Neuronal stem cell (in vitro differentiated cells): ENCODE data around the gene C6orf132.

Source experiments
- DNase-seq: peaks from one replicate; pipeline ENCODE4 v3.0.0-alpha.2; 2013; ENCODE audit warnings: low spot score
- H2AFZ ChIP-seq: one replicate; pipeline ENCODE4 v1.6.1; 2013; ENCODE audit warnings: mild to moderate bottlenecking, low read length, inconsistent platforms
- H2AK5ac ChIP-seq: 2 replicates; pipeline ENCODE4 v1.6.1; 2013; ENCODE audit warnings: low read depth, mild to moderate bottlenecking, inconsistent platforms, low read length, moderate library complexity, mixed read lengths
- H2BK120ac ChIP-seq: 2 replicates; pipeline ENCODE4 v1.6.1; 2013; ENCODE audit warnings: low read depth, mild to moderate bottlenecking, inconsistent platforms, low read length, moderate library complexity, mixed read lengths
- H2BK12ac ChIP-seq: one replicate; pipeline ENCODE4 v1.6.1; 2013; ENCODE audit warnings: low read length, inconsistent platforms
- H2BK15ac ChIP-seq: 2 replicates; pipeline ENCODE4 v1.6.1; 2013; ENCODE audit warnings: mild to moderate bottlenecking, low read length, inconsistent platforms, mixed read lengths
- H2BK5ac ChIP-seq: one replicate; pipeline ENCODE4 v1.6.1; 2013; ENCODE audit warnings: inconsistent platforms, mild to moderate bottlenecking, low read length, moderate library complexity
- H3K14ac ChIP-seq: one replicate; pipeline ENCODE4 v1.6.1; 2013; ENCODE audit warnings: low read length, inconsistent platforms
- H3K18ac ChIP-seq: 2 replicates; pipeline ENCODE4 v1.6.1; 2013; ENCODE audit warnings: low read length, inconsistent platforms
- H3K23ac ChIP-seq: 2 replicates; pipeline ENCODE4 v1.6.1; 2013; ENCODE audit warnings: low read depth, mild to moderate bottlenecking, mixed read lengths, low read length, inconsistent platforms; ENCODE audit not compliant: poor library complexity
- H3K27ac ChIP-seq: replicated peaks from 3 replicates; pipeline ENCODE4 v1.5.1; 2013; ENCODE audit warnings: low read length, inconsistent platforms
- H3K27me3 ChIP-seq, 3 experiments: 2 replicates each; pipeline ENCODE4 v1.6.1; 2013; ENCODE audit warnings: low read length in 3 of 3, mild to moderate bottlenecking in 2 of 3, inconsistent platforms in 1 of 3, low read depth in 1 of 3, mixed read lengths in 1 of 3, moderate library complexity in 1 of 3; ENCODE audit not compliant: control insufficient read depth in 3 of 3, insufficient read depth in 3 of 3
- H3K36me3 ChIP-seq, 2 donors: replicated peaks in 1 of 2; 2 replicates each; pipeline ENCODE4 v1.6.1; 2013; ENCODE audit warnings: low read length in 2 of 2; ENCODE audit not compliant: control insufficient read depth in 2 of 2, insufficient read depth in 2 of 2
- H3K4ac ChIP-seq: 2 replicates; pipeline ENCODE4 v1.6.1; 2013; ENCODE audit warnings: inconsistent platforms, mild to moderate bottlenecking, low read length, moderate library complexity
- H3K4me1 ChIP-seq, 2 donors: 1 replicate in 1 of 2; 2 replicates in 1 of 2; pipeline ENCODE4 v1.6.1; 2013; ENCODE audit warnings: low read length in 2 of 2, low read depth in 1 of 2; ENCODE audit not compliant: control insufficient read depth in 2 of 2, insufficient read depth in 1 of 2
- H3K4me2 ChIP-seq: one replicate; pipeline ENCODE4 v1.6.1; 2013; ENCODE audit warnings: mild to moderate bottlenecking, low read length, inconsistent platforms; ENCODE audit not compliant: insufficient read depth, poor library complexity, severe bottlenecking
- H3K4me3 ChIP-seq, 2 donors: 2 replicates each; pipeline ENCODE4 v1.5.1; 2013; ENCODE audit warnings: low read length in 2 of 2, mild to moderate bottlenecking in 2 of 2, inconsistent platforms in 1 of 2, moderate library complexity in 1 of 2
- H3K79me1 ChIP-seq: one replicate; pipeline ENCODE4 v1.6.1; 2013; ENCODE audit warnings: low read depth, mild to moderate bottlenecking, inconsistent platforms, low read length, moderate library complexity
- H3K9ac ChIP-seq: one replicate; pipeline ENCODE4 v1.6.1; 2013; ENCODE audit warnings: mild to moderate bottlenecking, low read depth, low read length, inconsistent platforms; ENCODE audit not compliant: poor library complexity
- H3K9me3 ChIP-seq, 2 donors: replicated peaks in 1 of 2; 2 replicates each; pipeline versions ENCODE3 to v1.6.1; 2013; ENCODE audit warnings: low read length in 2 of 2, mild to moderate bottlenecking in 2 of 2, inconsistent platforms in 1 of 2, low read depth in 1 of 2, mixed read lengths in 1 of 2, moderate library complexity in 1 of 2; ENCODE audit not compliant: control insufficient read depth in 2 of 2, insufficient read depth in 1 of 2
- H4K8ac ChIP-seq: one replicate; pipeline ENCODE4 v1.6.1; 2013; ENCODE audit warnings: low read depth, mild to moderate bottlenecking, inconsistent platforms, low read length, moderate library complexity
- H4K91ac ChIP-seq: one replicate; pipeline ENCODE4 v1.6.1; 2013; ENCODE audit warnings: low read length, low read depth, mild to moderate bottlenecking, inconsistent platforms; ENCODE audit not compliant: poor library complexity
- WGBS, 2 donors: extraction: QIAGEN DNeasy Blood & Tissue Kit; methylation state at CpG; one replicate each; pipeline ENCODE4 v1.1.7; 2013; ENCODE audit warnings: missing lambda C conversion rate in 2 of 2, mixed read lengths in 1 of 2; ENCODE audit not compliant: insufficient read length in 2 of 2, insufficient replicate concordance in 1 of 2; ENCODE audit errors: extremely low coverage in 2 of 2; 5-methylcytosine and 5-hydroxymethylcytosine counted together

C6orf132 gene

GRCh38 chr6:42166444-42167141 lies 24.2 kb upstream of the C6orf132 start:
- Histone ChIP-seq H3K9ac (no peak overlapping the region), H2AFZ (peak overlapping the region; percentile 78), H3K18ac (peak overlapping the region; percentile 63), H3K14ac (no peak overlapping the region), H3K4me2 (no peak overlapping the region), H2BK15ac (peak overlapping the region; percentile 65), H3K27me3 (peaks cover 0 to 12% (median 0%) of the 10 kb centered on the region in 3 experiments), H2AK5ac (peak overlapping the region; percentile 18), H3K23ac (no peak overlapping the region), H2BK120ac (no peak overlapping the region), H4K8ac (peak overlapping the region; percentile 20), H3K36me3 (no peaks in the 10 kb centered on the region), H4K91ac (no peak overlapping the region), H3K27ac (no peak overlapping the region), H2BK12ac (peak overlapping the region; percentile 87), H3K79me1 (no peaks in the 10 kb centered on the region), H3K4ac (no peak overlapping the region), H3K4me1 (peaks cover 6 to 14% of the 10 kb centered on the region in 2 donors), H3K9me3 (no peaks in the 10 kb centered on the region), H3K4me3 (no peak overlapping the region), H2BK5ac (no peak overlapping the region)
- whole genome bisulfite sequencing, 2 donors: no CpG with 5 or more reads among the region's 8 CpGs
- peak; percentile 87 for DNase-seq

GRCh38 chr6:42165016-42165415 lies 22.6 kb upstream of the C6orf132 start:
- Histone ChIP-seq H2BK5ac (no peak overlapping the region), H3K14ac (no peak overlapping the region), H3K9ac (no peak overlapping the region), H2BK12ac (no peak overlapping the region), H3K27ac (no peak overlapping the region), H2BK120ac (no peak overlapping the region), H2AK5ac (no peak overlapping the region), H3K4ac (no peak overlapping the region), H2BK15ac (no peak overlapping the region), H3K18ac (peak overlapping the region; percentile 18), H3K4me3 (no peak overlapping the region), H3K9me3 (no peaks in the 10 kb centered on the region), H3K36me3 (no peaks in the 10 kb centered on the region), H4K91ac (no peak overlapping the region), H3K23ac (no peak overlapping the region), H2AFZ (peak overlapping the region; percentile 33), H3K79me1 (no peaks in the 10 kb centered on the region), H3K27me3 (peaks cover 0 to 5% (median 0%) of the 10 kb centered on the region in 3 experiments), H4K8ac (no peak overlapping the region), H3K4me1 (peaks cover 10 to 14% of the 10 kb centered on the region in 2 donors), H3K4me2 (no peak overlapping the region)
- DNase-seq: no peak
- WGBS, 2 donors: no CpG with 5 or more reads among the region's 9 CpGs

GRCh38 chr6:42163981-42164380 lies 21.6 kb upstream of the C6orf132 start:
- Histone ChIP-seq H4K91ac (no peak overlapping the region), H3K79me1 (no peaks in the 10 kb centered on the region), H2AFZ (peak overlapping the region; percentile 43), H2BK120ac (no peak overlapping the region), H2AK5ac (no peak overlapping the region), H3K27me3 (peaks cover 0 to 6% (median 0%) of the 10 kb centered on the region in 3 experiments), H3K27ac (no peak overlapping the region), H2BK5ac (no peak overlapping the region), H3K36me3 (no peaks in the 10 kb centered on the region), H4K8ac (no peak overlapping the region), H3K4me3 (no peak overlapping the region), H3K23ac (no peak overlapping the region), H3K9me3 (no peaks in the 10 kb centered on the region), H3K4me1 (peaks cover 14 to 17% of the 10 kb centered on the region in 2 donors), H3K4ac (no peak overlapping the region), H3K4me2 (no peak overlapping the region), H2BK15ac (no peak overlapping the region), H3K18ac (no peak overlapping the region), H3K14ac (no peak overlapping the region), H3K9ac (no peak overlapping the region), H2BK12ac (no peak overlapping the region)
- WGBS, 2 donors: no CpG with 5 or more reads among the region's 1 CpG
- DNase-seq: no peak

- peak overlapping the region; percentile 78 for H3K18ac ChIP-seq
- H4K8ac ChIP-seq: no peak overlapping the region
- H3K79me1 ChIP-seq: no peaks in the 10 kb centered on the region
- peak overlapping the region; percentile 72 for H2BK15ac ChIP-seq
- H2BK5ac ChIP-seq: peak overlapping the region; percentile 2
- H3K9ac ChIP-seq: no peak overlapping the region
- no peak overlapping the region for H3K27ac ChIP-seq
- no CpG with 5 or more reads among the region's 13 CpGs for WGBS, 2 donors
- no peak overlapping the region for H2BK12ac ChIP-seq
- H3K4me2 ChIP-seq: no peak overlapping the region
- peaks cover 0 to 8% (median 0%) of the 10 kb centered on the region in 3 experiments for H3K27me3 ChIP-seq
- H4K91ac ChIP-seq: no peak overlapping the region
- peaks cover 14 to 23% of the 10 kb centered on the region in 2 donors for H3K4me1 ChIP-seq
- no peak overlapping the region for H3K14ac ChIP-seq
- H2BK120ac ChIP-seq: no peak overlapping the region
- peak overlapping the region; percentile 82 for H2AFZ ChIP-seq
- no peak for DNase-seq
- no peak overlapping the region for H3K4ac ChIP-seq
- no peak overlapping the region for H3K23ac ChIP-seq
- no peaks in the 10 kb centered on the region for H3K36me3 ChIP-seq
- no peaks in the 10 kb centered on the region for H3K9me3 ChIP-seq
- H3K4me3 ChIP-seq: no peak overlapping the region
- H2AK5ac ChIP-seq: no peak overlapping the region
Measured at GRCh38 chr6:42162812-42163211, 20.4 kb upstream of the C6orf132 start.
